ENCODE results near the gene COQ5. TPM values are rescaled to one million over a fixed set of nuclear protein-coding genes. Genes with fewer than 3 reads are reported as not detected.

The COQ5 gene
- polyA plus RNA-seq (2012; ENCODE audit: insufficient read depth, insufficient read length) = 56.8 TPM

- peak; percentile 75 for DNase-seq (ENCODE audit: low read depth, low spot score)
- peak within 1 kb of the TSS; percentile 98 for H3K4me3 ChIP-seq (ENCODE audit: low read length)
Measured at GRCh38 chr12:120528861-120529525, at the start of gene COQ5. COQ5 (minus strand) TSS chr12:120529158; CDS start chr12:120529141, 17 bp downstream.

GRCh38 chr12:120574106-120574505 is 45.1 kb upstream of the COQ5 start:
- H3K4me3 ChIP-seq (ENCODE audit: low read length) = no peak overlapping the region
- DNase-seq (ENCODE audit: low read depth, low spot score) = no peak

- no peak for DNase-seq (ENCODE audit: low read depth, low spot score)
- H3K4me3 ChIP-seq (ENCODE audit: low read length) = no peak overlapping the region
Measured at GRCh38 chr12:120573560-120573959, 44.6 kb upstream of the COQ5 start.

- no peak for DNase-seq (ENCODE audit: low read depth, low spot score)
- no peak overlapping the region for H3K4me3 ChIP-seq (ENCODE audit: low read length)
Measured at GRCh38 chr12:120571299-120571698, 42.3 kb upstream of the COQ5 start.

GRCh38 chr12:120563495-120563894 is 34.5 kb upstream of the COQ5 start:
- DNase-seq (ENCODE audit: low read depth, low spot score) = no peak
- no peak overlapping the region for H3K4me3 ChIP-seq (ENCODE audit: low read length)

- no peak overlapping the region for H3K4me3 ChIP-seq (ENCODE audit: low read length)
Measured at GRCh38 chr12:120562906-120563305, 33.9 kb upstream of the COQ5 start.

GRCh38 chr12:120557589-120557988 is 28.6 kb upstream of the COQ5 start:
- no peak for DNase-seq (ENCODE audit: low read depth, low spot score)
- H3K4me3 ChIP-seq (ENCODE audit: low read length) = no peak overlapping the region

More at GRCh38 chr12:120562906-120563305, 33.9 kb upstream of the COQ5 start:
- DNase-seq (ENCODE audit: low read depth, low spot score) = no peak

- no peak for DNase-seq (ENCODE audit: low read depth, low spot score)
- H3K4me3 ChIP-seq (ENCODE audit: low read length) = no peak overlapping the region
Measured at GRCh38 chr12:120554678-120555077, 25.7 kb upstream of the COQ5 start.

- no peak overlapping the region for H3K4me3 ChIP-seq (ENCODE audit: low read length)
- DNase-seq (ENCODE audit: low read depth, low spot score) = no peak
Measured at GRCh38 chr12:120546050-120546386, 17.1 kb upstream of the COQ5 start.

- no peak for DNase-seq (ENCODE audit: low read depth, low spot score)
- H3K4me3 ChIP-seq (ENCODE audit: low read length) = no peak overlapping the region
Measured at GRCh38 chr12:120544691-120545090, 15.7 kb upstream of the COQ5 start.

GRCh38 chr12:120542166-120542565 is 13.2 kb upstream of the COQ5 start:
- no peak for DNase-seq (ENCODE audit: low read depth, low spot score)
- H3K4me3 ChIP-seq (ENCODE audit: low read length) = no peak overlapping the region

- H3K4me3 ChIP-seq (ENCODE audit: low read length) = no peak overlapping the region
- no peak for DNase-seq (ENCODE audit: low read depth, low spot score)
Measured at GRCh38 chr12:120540445-120540844, 11.5 kb upstream of the COQ5 start.

- H3K4me3 ChIP-seq (ENCODE audit: low read length) = no peak overlapping the region
- DNase-seq (ENCODE audit: low read depth, low spot score) = no peak
Measured at GRCh38 chr12:120539303-120539702, 10.3 kb upstream of the COQ5 start.

GRCh38 chr12:120538281-120539156 is 9.6 kb upstream of the COQ5 start:
- H3K4me3 ChIP-seq (ENCODE audit: low read length) = no peak overlapping the region
- DNase-seq (ENCODE audit: low read depth, low spot score) = no peak

- H3K4me3 ChIP-seq (ENCODE audit: low read length) = no peak overlapping the region
- DNase-seq (ENCODE audit: low read depth, low spot score) = no peak
Measured at GRCh38 chr12:120537856-120538220, 8.9 kb upstream of the COQ5 start.

- no peak overlapping the region for H3K4me3 ChIP-seq (ENCODE audit: low read length)
- no peak for DNase-seq (ENCODE audit: low read depth, low spot score)
Measured at GRCh38 chr12:120536064-120536791, 7.3 kb upstream of the COQ5 start.

- H3K4me3 ChIP-seq (ENCODE audit: low read length) = peak overlapping the region; percentile 77
Measured at GRCh38 chr12:120534703-120535655, 6.0 kb upstream of the COQ5 start.

GRCh38 chr12:120534203-120534702 is 5.3 kb upstream of the COQ5 start, which contains the start of gene RNF10:
RNF10 (plus strand) TSS chr12:120534356; CDS start chr12:120534812, 456 bp downstream.
- DNase-seq (ENCODE audit: low read depth, low spot score) = peak; percentile 92

More at GRCh38 chr12:120534703-120535655, 6.0 kb upstream of the COQ5 start:
- DNase-seq (ENCODE audit: low read depth, low spot score) = no peak

More at GRCh38 chr12:120534203-120534702, 5.3 kb upstream of the COQ5 start, which contains the start of gene RNF10:
- H3K4me3 ChIP-seq (ENCODE audit: low read length) = peak within 1 kb of the TSS; percentile 77
